A673 (cell line): ENCODE data around the gene CEACAM8.

Source experiments
- EZH2 ChIP-seq: fragments of 200-600 bp; sonication (generic); IDR thresholded peaks from 2 replicates; pipeline ENCODE4 v1.6.1; 2017; ENCODE audit warnings: borderline replicate concordance, low read depth, mild to moderate bottlenecking, mixed read lengths, antibody characterized with exemption, low read length; ENCODE audit not compliant: poor library complexity, severe bottlenecking
- TF ChIP-seq, protein P1 (sequence below): fragments of 300-800, 200-600 bp; sonication (generic); conservative IDR thresholded peaks from 2 replicates; pipeline ENCODE4 v1.5.1; 2017; ENCODE audit warnings: low read depth, mild to moderate bottlenecking, antibody characterized with exemption, low read length, moderate library complexity, mixed read lengths

DNA sequence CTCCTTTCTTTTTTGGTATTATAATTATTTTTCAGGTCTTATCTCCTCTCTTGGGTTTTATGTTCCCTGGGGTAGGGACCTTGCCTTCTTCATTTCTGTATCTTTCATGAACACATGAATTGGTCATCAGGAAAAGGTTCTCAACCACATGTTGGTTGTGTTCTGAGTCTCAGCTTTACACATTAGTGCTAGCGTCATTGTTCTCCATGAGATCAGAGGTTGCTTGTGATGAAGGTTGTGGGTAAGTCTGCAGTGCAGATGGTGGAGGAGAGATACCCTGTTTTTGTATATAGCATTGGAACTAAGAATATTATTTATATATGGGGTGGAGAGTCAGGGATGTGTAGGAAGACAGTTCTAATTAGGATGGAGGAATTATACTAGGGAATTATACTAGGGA, 24.5 kb upstream of the CEACAM8 start:
- TF ChIP-seq, protein P1, sequence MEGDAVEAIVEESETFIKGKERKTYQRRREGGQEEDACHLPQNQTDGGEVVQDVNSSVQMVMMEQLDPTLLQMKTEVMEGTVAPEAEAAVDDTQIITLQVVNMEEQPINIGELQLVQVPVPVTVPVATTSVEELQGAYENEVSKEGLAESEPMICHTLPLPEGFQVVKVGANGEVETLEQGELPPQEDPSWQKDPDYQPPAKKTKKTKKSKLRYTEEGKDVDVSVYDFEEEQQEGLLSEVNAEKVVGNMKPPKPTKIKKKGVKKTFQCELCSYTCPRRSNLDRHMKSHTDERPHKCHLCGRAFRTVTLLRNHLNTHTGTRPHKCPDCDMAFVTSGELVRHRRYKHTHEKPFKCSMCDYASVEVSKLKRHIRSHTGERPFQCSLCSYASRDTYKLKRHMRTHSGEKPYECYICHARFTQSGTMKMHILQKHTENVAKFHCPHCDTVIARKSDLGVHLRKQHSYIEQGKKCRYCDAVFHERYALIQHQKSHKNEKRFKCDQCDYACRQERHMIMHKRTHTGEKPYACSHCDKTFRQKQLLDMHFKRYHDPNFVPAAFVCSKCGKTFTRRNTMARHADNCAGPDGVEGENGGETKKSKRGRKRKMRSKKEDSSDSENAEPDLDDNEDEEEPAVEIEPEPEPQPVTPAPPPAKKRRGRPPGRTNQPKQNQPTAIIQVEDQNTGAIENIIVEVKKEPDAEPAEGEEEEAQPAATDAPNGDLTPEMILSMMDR: no peak
- no peak for TF ChIP-seq EZH2
